Umbilical cord (tissue), 2 donors: ENCODE data around the gene NRXN2. TPM values are rescaled to one million over a fixed set of nuclear protein-coding genes. Genes with fewer than 3 reads are reported as not detected.
A peak's percentile ranks its signal among the peaks of the same experiment; 100 is the strongest.
"Not testable (repeated sequence)": the region's sequence is repeated elsewhere in the genome, so short reads cannot be mapped to it uniquely, and the experiment has no call there.

ENCODE experiments used
- DNase-seq: peaks from one replicate; pipeline ENCODE4 v3.0.0-alpha.2; 2015; ENCODE audit warnings: low spot score
- total RNA-seq: library from RNA; depleted of rRNA; stranded (reverse); fragments of >200 nt; gene quantifications from one replicate; pipeline ENCODE4 v1.2.3, GENCODE V29; 2014; ENCODE audit warnings: low replicate concordance; ENCODE audit not compliant: insufficient read depth

The NRXN2 gene
- total RNA-seq, 1 donor from 2014 or later = 43.6 TPM

DNA sequence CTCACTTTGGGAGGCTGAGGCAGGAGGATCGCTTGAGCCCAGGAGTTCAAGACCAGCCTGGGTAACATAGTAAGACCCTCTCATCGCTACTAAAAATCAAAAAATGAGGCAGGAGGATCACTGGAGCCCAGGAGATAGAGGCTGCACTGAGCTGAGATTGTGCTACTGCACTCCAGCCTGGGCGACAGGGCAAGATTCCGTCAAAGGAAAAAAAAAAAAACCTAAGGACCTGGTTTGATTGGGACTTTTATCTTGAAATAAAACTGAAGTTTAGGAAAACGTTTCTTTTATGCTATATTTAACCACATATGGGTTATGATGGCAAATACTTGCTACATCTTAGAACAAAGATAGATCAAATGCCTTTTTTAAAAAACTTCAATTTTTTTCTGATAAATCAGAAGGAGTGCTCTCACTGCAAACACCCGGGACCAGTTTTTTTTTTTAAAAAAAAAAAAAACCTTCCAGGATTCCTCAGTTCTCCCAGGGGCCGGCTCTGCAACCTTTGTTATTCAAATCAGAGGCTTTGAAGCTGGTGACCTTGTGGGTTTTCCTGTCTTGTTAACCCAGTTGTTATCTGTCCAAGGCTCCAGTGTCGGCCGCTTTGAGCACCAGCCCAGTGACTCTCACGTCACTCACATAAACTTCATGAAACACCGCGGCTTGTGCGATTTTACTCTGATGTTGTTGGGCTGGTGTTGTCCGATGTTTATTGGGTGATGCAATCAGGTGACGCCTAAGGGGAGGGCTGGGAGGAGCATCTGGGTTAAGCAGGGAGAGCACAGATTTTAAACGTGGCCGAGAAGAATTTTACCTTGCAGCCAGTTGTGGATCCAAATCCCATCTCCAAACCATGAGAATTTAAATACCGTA lies 156.7 kb downstream of the NRXN2 start:
- peak; percentile 91 for DNase-seq

DNA sequence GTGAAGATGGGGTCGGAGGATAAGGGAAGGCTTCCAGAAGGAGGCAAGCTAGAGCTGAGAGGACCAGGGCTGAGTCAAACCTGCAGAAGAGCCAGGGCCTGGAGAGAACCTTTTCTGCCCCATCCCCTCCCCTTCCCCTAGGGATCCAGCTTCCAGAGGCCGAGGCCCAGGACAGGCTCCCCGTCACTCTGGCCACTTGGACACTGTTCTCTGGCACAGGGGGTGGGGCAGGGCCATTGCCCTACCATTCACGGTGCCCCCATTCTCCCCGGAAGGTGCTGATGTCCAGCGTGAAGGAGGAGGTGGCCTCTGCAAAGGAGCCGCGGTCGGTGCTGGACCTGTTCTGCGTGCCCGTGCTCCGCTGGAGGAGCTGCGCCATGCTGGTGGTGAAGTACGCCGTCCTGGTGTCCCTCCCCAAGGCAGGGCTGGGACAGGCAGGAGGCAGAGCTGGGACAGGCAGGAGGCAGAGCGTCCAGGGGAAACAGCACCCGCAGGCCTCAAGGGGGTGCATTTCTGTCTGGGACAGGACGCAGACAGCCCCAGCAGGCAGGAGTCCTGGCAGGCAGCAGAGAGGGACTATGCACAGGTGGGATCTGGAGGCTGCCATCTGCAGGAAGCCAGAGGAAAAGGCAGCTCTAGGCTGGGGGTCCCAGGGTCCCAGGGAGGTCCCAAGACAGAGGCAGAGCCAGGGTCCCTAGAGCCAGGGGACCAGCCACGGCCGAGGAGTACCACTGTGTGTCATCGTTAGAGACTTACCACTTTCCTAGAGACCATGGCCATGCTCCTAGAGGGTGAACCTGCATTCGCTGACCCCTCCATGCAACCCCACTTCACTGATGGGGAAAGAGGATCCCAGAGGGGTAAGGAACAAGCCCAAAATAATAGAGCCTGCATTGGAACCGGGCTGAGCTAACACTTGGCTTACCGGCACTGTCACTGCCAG lies 157.8 kb downstream of the NRXN2 start:
- DNase-seq = no peak

GRCh38 chr11:64564419-64564818 lies 158.6 kb downstream of the NRXN2 start:
- DNase-seq = no peak

- no peak for DNase-seq
Observed at GRCh38 chr11:64563966-64564365, 159.0 kb downstream of the NRXN2 start.

DNA sequence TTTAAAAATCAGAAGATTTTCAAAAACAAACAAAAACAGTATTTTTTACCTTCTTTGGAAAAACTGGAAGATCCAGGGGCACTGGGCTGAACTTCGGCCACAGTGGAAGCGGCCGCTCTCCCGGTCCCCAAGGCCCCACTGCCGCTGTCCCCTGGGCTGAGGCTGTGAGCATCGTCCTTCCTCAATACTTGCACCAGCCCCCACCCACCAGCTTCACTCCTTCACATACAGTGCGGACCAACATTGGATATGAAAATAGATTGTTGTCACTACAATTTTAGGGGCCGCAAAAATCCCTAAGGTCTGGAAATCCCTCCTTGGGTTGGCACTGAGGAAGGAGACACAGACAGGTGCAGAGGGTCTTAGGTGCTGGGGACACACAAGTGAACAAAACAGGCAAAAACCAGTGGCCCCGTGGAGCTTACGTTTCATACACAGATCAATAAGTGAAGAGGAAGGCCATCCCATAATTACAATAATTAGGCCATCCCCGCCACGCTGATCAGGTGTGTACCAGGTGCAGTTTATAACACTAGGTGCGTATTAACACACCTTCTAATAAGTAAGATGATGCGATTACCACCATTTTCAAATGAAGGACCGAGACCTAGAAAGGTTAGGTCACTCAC lies 160.2 kb downstream of the NRXN2 start:
- no peak for DNase-seq

GRCh38 chr11:64561984-64562722 lies 160.8 kb downstream of the NRXN2 start:
- DNase-seq = no peak

GRCh38 chr11:64561429-64561828 lies 161.6 kb downstream of the NRXN2 start:
- DNase-seq = not testable (repeated sequence)

- DNase-seq = no peak
Observed at GRCh38 chr11:64560941-64561340, 162.1 kb downstream of the NRXN2 start.

DNA sequence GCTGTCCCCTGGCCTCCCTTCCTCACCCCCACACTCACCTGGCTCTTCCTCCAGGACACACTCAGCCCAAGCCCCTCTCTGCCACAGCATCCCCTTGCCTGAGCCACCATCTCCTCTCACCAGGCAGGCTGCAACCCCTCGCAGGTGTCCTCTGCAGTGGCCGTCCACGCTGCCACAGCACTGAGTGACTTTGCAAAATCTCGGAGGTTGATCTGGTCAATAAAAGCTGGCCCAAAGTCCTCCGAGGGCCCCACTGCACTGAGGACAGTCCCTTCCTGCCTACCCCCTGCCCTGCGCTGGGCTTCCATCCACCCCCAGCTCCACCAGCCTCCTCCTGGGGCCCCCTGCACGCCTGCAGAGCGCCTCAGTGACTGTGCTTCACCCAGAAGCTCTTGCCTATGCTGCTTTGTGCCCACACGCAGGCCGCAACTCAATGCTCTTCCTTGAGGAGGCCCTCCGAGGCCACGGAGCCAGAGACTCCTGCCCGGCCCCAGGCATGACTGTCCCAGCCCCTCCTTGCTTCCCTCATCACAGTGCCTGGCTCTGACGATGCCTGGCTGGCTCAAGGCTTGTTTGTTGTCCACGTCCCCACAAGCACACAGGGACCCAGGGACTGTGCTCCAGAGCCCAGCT lies 162.7 kb downstream of the NRXN2 start:
- DNase-seq = peak; percentile 30

DNA sequence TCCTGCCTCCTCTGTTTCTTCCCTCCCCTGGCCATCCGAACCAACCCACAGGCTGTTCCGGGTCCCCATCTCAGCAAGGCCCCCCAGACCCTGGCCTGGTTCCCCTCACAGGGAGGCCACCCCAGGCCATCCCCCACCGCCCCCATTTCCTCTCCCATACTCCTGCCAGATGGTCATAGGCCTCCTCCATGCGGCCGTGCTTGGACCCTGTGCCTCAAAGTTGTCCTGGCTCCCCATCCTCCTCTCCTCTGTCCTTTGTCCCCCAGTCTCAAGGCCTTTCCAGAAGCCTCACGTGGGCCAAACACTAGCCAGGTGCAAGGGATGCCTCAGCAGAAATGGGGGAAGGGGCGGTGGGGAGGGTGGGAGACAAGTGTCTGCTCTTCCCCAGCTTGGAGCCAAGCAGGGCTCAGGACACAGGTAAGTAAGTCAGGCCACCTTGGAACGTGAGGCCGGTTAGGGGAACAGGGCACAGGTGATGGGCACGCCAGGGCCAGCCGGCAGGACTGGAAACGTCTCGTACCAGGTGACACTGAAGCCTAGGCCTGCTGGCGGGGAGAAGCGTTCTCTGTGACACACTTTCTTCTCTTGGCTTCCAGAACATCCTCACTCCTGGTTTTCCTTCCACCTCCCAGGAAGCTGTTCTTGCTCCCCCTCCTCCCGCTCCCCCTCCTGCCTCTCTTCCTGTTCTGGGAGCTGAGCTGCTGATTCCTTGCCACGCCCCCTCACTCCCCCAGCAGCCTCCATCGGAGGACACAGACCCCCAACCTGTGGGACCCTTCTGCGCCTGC lies 163.5 kb downstream of the NRXN2 start:
- no peak for DNase-seq

DNA sequence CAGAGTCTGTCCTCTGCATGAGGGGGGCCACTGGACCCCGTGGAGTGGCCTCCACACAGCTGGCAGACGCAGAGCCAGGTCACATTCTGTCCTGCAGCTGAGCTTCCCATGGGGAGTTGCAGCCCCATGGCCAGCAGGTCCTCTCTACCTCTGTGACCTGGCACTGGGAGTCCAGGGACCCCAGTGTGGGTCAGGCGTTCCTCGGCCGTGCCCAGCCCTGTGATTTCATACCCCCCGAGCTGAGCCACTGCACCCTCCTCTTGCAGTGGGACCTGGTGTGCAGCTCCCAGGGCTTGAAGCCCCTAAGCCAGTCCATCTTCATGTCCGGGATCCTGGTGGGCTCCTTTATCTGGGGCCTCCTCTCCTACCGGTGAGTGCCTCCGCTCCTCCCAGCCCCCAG lies 164.1 kb downstream of the NRXN2 start:
- DNase-seq = no peak

- DNase-seq = peak; percentile 14
Observed at GRCh38 chr11:64558065-64558745, 164.8 kb downstream of the NRXN2 start.

DNA sequence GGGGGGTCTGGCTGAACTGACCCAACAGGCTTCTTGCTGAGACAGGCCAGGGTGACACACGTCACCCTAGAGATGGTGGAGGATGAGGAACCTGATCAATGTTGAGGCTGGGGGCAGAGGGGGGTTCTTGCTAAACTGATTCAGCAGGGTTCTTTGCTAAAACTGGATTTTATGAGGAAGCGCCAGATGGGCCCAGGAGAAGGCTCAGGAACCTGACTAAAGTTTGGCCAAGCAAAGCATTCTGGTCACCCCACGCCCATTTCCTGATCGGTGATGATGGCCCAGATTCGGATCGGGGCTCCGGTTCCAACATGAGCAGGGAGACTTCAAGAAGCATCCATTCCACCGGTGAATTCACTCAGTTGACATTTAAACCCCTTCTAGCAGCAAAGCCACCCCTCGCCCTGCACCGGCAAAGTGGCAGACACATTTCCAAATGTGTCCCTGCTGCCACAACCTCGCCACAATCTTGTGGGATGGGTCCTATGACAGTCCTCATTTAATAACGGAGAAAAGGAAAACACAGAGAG lies 166.2 kb downstream of the NRXN2 start:
- no peak for DNase-seq

Other genes starting within 250 kb of the NRXN2 start
- 2.9 TPM for gene SLC22A11, start 167.3 kb downstream of the NRXN2 start, total RNA-seq
- gene SLC22A12, start 132.0 kb downstream of the NRXN2 start, total RNA-seq = 2.4 TPM
- 15.9 TPM for gene RASGRP2, start 20.9 kb upstream of the NRXN2 start, total RNA-seq
- gene PYGM, start 36.8 kb upstream of the NRXN2 start, total RNA-seq = 14.7 TPM
- 120 TPM for gene SF1, start 55.3 kb upstream of the NRXN2 start, total RNA-seq
- gene MAP4K2, start 80.0 kb upstream of the NRXN2 start, total RNA-seq = 2.6 TPM
- gene MEN1, start 87.4 kb upstream of the NRXN2 start, total RNA-seq = 4.3 TPM
- 0.96 TPM for gene CDC42BPG, start 121.5 kb upstream of the NRXN2 start, total RNA-seq
- 56.8 TPM for gene EHD1, start 155.4 kb upstream of the NRXN2 start, total RNA-seq
- 5.3 TPM for gene ATG2A, start 194.0 kb upstream of the NRXN2 start, total RNA-seq
- gene PPP2R5B, start 201.5 kb upstream of the NRXN2 start, total RNA-seq = 3.6 TPM
- gene GPHA2, start 212.7 kb upstream of the NRXN2 start, total RNA-seq = not detected
- not detected for gene MAJIN, start 248.9 kb upstream of the NRXN2 start, total RNA-seq